HEK293 (cell line): ENCODE results near the gene ENTPD8.

ENCODE experiments used
- GLI4 ChIP-seq: fragments of 450-650 bp; formaldehyde crosslinking; IDR thresholded peaks from 2 replicates; pipeline ENCODE4 v1.5.1; 2016; ENCODE audit warnings: missing biosample characterization, missing genetic modification characterization
- ZIC2 ChIP-seq: fragments of 450-650 bp; formaldehyde crosslinking; IDR thresholded peaks from 2 replicates; pipeline ENCODE4 v1.5.1; 2016; ENCODE audit warnings: missing biosample characterization, missing genetic modification characterization
- ZNF16 ChIP-seq: fragments of 450-650 bp; formaldehyde crosslinking; IDR thresholded peaks from 2 replicates; pipeline ENCODE4 v1.5.1; 2016; ENCODE audit warnings: low read depth, missing biosample characterization, missing genetic modification characterization
- ZNF239 ChIP-seq: fragments of 450-650 bp; formaldehyde crosslinking; IDR thresholded peaks from 2 replicates; pipeline ENCODE4 v1.5.1; 2016; ENCODE audit warnings: missing biosample characterization, missing genetic modification characterization
- ZNF571 ChIP-seq: fragments of 450-650 bp; formaldehyde crosslinking; IDR thresholded peaks from 2 replicates; pipeline ENCODE4 v1.5.0; 2017; ENCODE audit warnings: missing biosample characterization, missing genetic modification characterization
- ZNF610 ChIP-seq: fragments of 450-650 bp; formaldehyde crosslinking; IDR thresholded peaks from 2 replicates; pipeline ENCODE4 v1.5.1; 2016; ENCODE audit warnings: missing biosample characterization, missing genetic modification characterization, borderline replicate concordance
- ZNF654 ChIP-seq: fragments of 450-650 bp; formaldehyde crosslinking; IDR thresholded peaks from 2 replicates; pipeline ENCODE4 v1.5.1; 2016; ENCODE audit warnings: low read depth, missing biosample characterization, missing genetic modification characterization
- ZNF677 ChIP-seq: fragments of 450-650 bp; IDR thresholded peaks from 2 replicates; pipeline ENCODE4 v1.5.0; 2018; ENCODE audit warnings: missing biosample characterization, mild to moderate bottlenecking, missing genetic modification characterization, moderate library complexity
- TF ChIP-seq, protein P1 (sequence below): fragments of 450-650 bp; formaldehyde crosslinking; IDR thresholded peaks from 2 replicates; pipeline ENCODE4 v1.5.1; 2016; ENCODE audit warnings: missing biosample characterization, missing genetic modification characterization
- TF ChIP-seq, protein P2 (sequence below): fragments of 450-650 bp; formaldehyde crosslinking; conservative IDR thresholded peaks from 2 replicates; pipeline ENCODE4 v1.5.1; 2016; ENCODE audit warnings: low read depth, missing biosample characterization, missing genetic modification characterization
- TF ChIP-seq, protein P3 (sequence below): fragments of 450-650 bp; formaldehyde crosslinking; IDR thresholded peaks from 2 replicates; pipeline ENCODE4 v1.5.1; 2016; ENCODE audit warnings: missing biosample characterization, missing genetic modification characterization
- TF ChIP-seq, protein P4 (sequence below): fragments of 450-650 bp; formaldehyde crosslinking; IDR thresholded peaks from 2 replicates; pipeline ENCODE4; 2016; ENCODE audit warnings: missing biosample characterization, missing genetic modification characterization
- TF ChIP-seq, protein P5 (sequence below): fragments of 450-650 bp; formaldehyde crosslinking; IDR thresholded peaks from 2 replicates; pipeline ENCODE4 v1.5.1; 2016; ENCODE audit warnings: missing biosample characterization, missing genetic modification characterization
- TF ChIP-seq, protein P6 (sequence below): fragments of 450-650 bp; formaldehyde crosslinking; IDR thresholded peaks from 2 replicates; pipeline ENCODE4 v1.5.1; 2016; ENCODE audit warnings: missing biosample characterization, missing genetic modification characterization

DNA sequence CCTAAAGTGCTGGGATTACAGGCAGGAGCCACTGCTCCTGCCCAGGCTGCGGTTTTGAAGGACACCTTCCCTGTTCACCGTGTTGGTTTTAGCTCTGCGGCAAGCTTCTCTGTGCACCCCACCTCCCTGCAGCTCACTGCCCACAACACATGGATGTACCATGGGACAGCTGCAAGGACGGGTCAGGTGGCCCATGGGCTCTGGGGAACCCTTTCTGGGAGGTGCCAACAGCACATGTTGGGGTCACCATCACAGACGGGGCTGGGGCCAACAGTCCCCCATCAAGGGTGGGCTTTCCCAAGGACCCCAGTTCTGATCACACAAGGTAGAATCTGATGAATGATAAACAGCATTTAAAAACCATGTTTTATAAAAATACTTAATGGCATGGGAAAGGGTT is 25.7 kb downstream of the ENTPD8 start:
- TF ChIP-seq, protein P1, sequence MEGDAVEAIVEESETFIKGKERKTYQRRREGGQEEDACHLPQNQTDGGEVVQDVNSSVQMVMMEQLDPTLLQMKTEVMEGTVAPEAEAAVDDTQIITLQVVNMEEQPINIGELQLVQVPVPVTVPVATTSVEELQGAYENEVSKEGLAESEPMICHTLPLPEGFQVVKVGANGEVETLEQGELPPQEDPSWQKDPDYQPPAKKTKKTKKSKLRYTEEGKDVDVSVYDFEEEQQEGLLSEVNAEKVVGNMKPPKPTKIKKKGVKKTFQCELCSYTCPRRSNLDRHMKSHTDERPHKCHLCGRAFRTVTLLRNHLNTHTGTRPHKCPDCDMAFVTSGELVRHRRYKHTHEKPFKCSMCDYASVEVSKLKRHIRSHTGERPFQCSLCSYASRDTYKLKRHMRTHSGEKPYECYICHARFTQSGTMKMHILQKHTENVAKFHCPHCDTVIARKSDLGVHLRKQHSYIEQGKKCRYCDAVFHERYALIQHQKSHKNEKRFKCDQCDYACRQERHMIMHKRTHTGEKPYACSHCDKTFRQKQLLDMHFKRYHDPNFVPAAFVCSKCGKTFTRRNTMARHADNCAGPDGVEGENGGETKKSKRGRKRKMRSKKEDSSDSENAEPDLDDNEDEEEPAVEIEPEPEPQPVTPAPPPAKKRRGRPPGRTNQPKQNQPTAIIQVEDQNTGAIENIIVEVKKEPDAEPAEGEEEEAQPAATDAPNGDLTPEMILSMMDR (tag by site-specific recombination), result no peak
- TF ChIP-seq ZNF610 (tag by site-specific recombination) (no peak), ZNF654 (tag by site-specific recombination) (no peak), ZNF677 (tag by site-specific recombination) (no peak), ZNF239 (tag by site-specific recombination) (no peak), ZIC2 (tag by site-specific recombination) (no peak), ZNF16 (no peak), GLI4 (tag by site-specific recombination) (no peak), ZNF571 (tag by site-specific recombination) (no peak)
- TF ChIP-seq, protein P2, sequence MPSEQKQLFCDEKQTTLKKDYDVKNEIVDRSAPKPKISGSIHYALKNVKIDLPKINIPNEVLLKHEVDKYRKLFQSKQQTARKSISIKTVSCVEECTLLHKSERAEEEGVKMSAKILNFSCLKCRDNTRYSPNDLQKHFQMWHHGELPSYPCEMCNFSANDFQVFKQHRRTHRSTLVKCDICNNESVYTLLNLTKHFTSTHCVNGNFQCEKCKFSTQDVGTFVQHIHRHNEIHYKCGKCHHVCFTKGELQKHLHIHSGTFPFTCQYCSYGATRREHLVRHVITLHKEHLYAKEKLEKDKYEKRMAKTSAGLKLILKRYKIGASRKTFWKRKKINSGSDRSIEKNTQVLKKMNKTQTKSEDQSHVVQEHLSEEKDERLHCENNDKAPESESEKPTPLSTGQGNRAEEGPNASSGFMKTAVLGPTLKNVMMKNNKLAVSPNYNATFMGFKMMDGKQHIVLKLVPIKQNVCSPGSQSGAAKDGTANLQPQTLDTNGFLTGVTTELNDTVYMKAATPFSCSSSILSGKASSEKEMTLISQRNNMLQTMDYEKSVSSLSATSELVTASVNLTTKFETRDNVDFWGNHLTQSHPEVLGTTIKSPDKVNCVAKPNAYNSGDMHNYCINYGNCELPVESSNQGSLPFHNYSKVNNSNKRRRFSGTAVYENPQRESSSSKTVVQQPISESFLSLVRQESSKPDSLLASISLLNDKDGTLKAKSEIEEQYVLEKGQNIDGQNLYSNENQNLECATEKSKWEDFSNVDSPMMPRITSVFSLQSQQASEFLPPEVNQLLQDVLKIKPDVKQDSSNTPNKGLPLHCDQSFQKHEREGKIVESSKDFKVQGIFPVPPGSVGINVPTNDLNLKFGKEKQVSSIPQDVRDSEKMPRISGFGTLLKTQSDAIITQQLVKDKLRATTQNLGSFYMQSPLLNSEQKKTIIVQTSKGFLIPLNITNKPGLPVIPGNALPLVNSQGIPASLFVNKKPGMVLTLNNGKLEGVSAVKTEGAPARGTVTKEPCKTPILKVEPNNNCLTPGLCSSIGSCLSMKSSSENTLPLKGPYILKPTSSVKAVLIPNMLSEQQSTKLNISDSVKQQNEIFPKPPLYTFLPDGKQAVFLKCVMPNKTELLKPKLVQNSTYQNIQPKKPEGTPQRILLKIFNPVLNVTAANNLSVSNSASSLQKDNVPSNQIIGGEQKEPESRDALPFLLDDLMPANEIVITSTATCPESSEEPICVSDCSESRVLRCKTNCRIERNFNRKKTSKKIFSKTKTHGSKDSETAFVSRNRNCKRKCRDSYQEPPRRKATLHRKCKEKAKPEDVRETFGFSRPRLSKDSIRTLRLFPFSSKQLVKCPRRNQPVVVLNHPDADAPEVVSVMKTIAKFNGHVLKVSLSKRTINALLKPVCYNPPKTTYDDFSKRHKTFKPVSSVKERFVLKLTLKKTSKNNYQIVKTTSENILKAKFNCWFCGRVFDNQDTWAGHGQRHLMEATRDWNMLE, result no peak
- TF ChIP-seq, protein P3, sequence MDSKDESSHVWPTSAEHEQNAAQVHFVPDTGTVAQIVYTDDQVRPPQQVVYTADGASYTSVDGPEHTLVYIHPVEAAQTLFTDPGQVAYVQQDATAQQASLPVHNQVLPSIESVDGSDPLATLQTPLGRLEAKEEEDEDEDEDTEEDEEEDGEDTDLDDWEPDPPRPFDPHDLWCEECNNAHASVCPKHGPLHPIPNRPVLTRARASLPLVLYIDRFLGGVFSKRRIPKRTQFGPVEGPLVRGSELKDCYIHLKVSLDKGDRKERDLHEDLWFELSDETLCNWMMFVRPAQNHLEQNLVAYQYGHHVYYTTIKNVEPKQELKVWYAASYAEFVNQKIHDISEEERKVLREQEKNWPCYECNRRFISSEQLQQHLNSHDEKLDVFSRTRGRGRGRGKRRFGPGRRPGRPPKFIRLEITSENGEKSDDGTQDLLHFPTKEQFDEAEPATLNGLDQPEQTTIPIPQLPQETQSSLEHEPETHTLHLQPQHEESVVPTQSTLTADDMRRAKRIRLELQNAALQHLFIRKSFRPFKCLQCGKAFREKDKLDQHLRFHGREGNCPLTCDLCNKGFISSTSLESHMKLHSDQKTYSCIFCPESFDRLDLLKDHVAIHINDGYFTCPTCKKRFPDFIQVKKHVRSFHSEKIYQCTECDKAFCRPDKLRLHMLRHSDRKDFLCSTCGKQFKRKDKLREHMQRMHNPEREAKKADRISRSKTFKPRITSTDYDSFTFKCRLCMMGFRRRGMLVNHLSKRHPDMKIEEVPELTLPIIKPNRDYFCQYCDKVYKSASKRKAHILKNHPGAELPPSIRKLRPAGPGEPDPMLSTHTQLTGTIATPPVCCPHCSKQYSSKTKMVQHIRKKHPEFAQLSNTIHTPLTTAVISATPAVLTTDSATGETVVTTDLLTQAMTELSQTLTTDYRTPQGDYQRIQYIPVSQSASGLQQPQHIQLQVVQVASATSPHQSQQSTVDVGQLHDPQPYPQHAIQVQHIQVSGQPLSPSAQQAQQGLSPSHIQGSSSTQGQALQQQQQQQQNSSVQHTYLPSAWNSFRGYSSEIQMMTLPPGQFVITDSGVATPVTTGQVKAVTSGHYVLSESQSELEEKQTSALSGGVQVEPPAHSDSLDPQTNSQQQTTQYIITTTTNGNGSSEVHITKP (tag by site-specific recombination), result no peak
- TF ChIP-seq, protein P4, sequence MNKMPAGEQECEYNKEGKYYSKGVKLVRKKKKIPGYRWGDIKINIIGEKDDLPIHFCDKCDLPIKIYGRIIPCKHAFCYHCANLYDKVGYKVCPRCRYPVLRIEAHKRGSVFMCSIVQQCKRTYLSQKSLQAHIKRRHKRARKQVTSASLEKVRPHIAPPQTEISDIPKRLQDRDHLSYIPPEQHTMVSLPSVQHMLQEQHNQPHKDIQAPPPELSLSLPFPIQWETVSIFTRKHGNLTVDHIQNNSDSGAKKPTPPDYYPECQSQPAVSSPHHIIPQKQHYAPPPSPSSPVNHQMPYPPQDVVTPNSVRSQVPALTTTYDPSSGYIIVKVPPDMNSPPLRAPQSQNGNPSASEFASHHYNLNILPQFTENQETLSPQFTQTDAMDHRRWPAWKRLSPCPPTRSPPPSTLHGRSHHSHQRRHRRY (tag by site-specific recombination), result no peak
- TF ChIP-seq, protein P5, sequence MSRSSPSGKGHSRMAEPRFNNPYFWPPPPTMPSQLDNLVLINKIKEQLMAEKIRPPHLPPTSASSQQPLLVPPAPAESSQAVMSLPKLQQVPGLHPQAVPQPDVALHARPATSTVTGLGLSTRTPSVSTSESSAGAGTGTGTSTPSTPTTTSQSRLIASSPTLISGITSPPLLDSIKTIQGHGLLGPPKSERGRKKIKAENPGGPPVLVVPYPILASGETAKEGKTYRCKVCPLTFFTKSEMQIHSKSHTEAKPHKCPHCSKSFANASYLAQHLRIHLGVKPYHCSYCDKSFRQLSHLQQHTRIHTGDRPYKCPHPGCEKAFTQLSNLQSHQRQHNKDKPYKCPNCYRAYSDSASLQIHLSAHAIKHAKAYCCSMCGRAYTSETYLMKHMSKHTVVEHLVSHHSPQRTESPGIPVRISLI (tag by site-specific recombination), result no peak
- TF ChIP-seq, protein P6, sequence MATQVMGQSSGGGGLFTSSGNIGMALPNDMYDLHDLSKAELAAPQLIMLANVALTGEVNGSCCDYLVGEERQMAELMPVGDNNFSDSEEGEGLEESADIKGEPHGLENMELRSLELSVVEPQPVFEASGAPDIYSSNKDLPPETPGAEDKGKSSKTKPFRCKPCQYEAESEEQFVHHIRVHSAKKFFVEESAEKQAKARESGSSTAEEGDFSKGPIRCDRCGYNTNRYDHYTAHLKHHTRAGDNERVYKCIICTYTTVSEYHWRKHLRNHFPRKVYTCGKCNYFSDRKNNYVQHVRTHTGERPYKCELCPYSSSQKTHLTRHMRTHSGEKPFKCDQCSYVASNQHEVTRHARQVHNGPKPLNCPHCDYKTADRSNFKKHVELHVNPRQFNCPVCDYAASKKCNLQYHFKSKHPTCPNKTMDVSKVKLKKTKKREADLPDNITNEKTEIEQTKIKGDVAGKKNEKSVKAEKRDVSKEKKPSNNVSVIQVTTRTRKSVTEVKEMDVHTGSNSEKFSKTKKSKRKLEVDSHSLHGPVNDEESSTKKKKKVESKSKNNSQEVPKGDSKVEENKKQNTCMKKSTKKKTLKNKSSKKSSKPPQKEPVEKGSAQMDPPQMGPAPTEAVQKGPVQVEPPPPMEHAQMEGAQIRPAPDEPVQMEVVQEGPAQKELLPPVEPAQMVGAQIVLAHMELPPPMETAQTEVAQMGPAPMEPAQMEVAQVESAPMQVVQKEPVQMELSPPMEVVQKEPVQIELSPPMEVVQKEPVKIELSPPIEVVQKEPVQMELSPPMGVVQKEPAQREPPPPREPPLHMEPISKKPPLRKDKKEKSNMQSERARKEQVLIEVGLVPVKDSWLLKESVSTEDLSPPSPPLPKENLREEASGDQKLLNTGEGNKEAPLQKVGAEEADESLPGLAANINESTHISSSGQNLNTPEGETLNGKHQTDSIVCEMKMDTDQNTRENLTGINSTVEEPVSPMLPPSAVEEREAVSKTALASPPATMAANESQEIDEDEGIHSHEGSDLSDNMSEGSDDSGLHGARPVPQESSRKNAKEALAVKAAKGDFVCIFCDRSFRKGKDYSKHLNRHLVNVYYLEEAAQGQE (tag by site-specific recombination), result no peak
